GM21528 (cell line): ENCODE measurements around the gene RAB34.

ENCODE experiments used
- ATAC-seq: cut with Tn5 transposase; IDR thresholded peaks from one replicate; pipeline ENCODE4 v1.9.1; 2021; ENCODE audit warnings: mild to moderate bottlenecking, moderate library complexity; ENCODE audit not compliant: unreplicated experiment, low FRiP score

RAB34 gene

GRCh38 chr17:28688481-28688880, 29.2 kb downstream of the RAB34 start:
- no peak for ATAC-seq

- ATAC-seq, result no peak
Measured at GRCh38 chr17:28686296-28686695, 31.4 kb downstream of the RAB34 start.

- ATAC-seq, result no peak
Measured at GRCh38 chr17:28685366-28685765, 32.3 kb downstream of the RAB34 start.

- no peak for ATAC-seq
Measured at GRCh38 chr17:28684963-28685362, 32.7 kb downstream of the RAB34 start.

- no peak for ATAC-seq
Measured at GRCh38 chr17:28682655-28683054, 35.0 kb downstream of the RAB34 start.

- no peak for ATAC-seq
Measured at GRCh38 chr17:28675980-28676379, 41.7 kb downstream of the RAB34 start.

- ATAC-seq, result no peak
Measured at GRCh38 chr17:28675490-28675889, 42.2 kb downstream of the RAB34 start.

GRCh38 chr17:28669918-28670317, 47.8 kb downstream of the RAB34 start:
- no peak for ATAC-seq

- ATAC-seq, result no peak
Measured at GRCh38 chr17:28667870-28668269, 49.8 kb downstream of the RAB34 start.

GRCh38 chr17:28665994-28666393, 51.7 kb downstream of the RAB34 start:
- no peak for ATAC-seq
